ENCODE results near the gene OCA2.

The OCA2 gene

GRCh38 chr15:28104326-28104725 is 5.2 kb upstream of the OCA2 start:
- DNase-seq (ENCODE audit: low spot score): no peak

DNA sequence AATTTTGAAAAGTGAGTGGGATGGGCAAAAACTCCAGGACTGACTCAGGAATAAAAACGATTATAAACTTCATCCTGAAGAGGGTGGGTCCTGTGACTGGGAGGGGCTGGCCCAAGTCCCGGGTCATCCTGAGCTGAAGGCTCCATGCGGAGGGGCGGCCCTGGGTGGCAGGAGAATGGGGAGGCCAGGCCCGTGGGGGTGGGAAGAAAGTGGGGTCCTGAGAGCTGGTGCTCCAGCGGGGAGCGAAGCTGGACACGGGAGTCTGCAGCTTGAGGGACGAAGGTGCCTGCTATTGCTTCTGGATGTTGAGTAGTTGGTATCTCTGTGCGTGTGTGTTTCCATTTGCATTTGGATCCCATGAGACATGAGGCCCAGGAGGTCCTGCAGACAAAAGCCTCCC is 4.7 kb upstream of the OCA2 start:
- DNase-seq (ENCODE audit: low spot score): no peak

DNA sequence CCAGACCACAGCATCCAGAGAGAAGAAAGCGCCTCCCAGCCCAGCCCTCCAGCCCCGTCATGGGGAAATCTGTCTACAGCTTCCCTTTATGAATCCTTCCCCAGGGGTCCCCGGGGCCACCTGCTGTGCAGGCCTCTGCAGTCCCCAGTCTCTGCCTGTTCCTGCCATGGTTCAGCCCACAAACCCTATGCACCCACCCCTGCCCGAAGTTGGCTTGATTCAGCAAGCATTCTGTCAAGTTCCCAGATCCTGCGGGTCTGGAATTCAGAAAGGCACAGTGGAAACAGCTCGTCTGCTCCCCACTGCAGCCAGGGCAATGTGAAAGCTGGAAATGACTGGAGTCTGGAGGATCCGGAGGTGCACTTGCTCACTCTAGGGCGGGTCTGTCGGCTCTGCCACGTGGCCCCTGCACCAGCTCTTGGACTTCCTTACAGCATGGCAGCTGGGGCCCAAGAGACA is 2.9 kb upstream of the OCA2 start:
- DNase-seq (ENCODE audit: low spot score): no peak

DNA sequence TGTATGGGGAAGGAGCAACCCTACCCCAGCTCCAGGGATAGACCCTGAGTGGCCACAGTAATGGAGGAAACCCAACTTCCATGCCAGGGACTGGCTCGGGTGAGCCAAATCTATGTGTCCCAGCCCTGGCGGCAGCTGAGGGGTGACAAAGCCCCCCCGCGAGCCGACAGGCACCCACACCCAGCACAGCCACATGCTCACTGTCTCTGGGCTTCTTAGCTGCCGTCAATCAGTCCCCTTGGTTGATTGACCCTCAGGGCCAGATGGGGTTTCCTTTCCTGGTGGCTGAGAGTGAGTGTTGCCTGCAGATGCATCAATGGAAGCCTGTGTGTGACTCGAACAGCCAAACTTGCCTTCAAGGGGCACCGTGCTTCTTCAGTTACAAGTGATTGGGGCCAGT is 2.1 kb upstream of the OCA2 start:
- no peak for DNase-seq (ENCODE audit: low spot score)

- no peak for DNase-seq (ENCODE audit: low spot score)
These were observed 1.5 kb upstream of the OCA2 start for GRCh38 chr15:28100516-28101195.

GRCh38 chr15:28099555-28100140 is 533 bp upstream of the OCA2 start:
- DNase-seq (ENCODE audit: low spot score): no peak

DNA sequence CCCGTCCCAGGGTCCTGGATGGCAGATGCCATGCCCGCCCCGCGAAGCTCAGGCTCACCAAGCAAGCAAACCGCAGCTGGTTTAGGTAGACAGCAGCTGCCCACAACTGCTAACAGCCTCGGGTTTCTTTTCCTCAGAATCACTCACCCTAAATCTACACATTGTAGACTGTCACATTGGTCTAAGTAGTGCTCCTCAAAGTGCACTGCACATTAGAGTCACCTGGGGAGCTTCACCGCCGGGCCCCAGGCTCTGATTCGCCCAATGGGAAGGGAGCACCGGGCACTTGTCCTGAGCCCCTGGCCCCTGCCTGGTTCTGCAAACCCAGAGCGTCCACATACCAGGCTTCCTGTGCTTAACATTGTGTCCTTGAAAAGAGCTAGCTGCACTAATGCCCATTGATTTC is 752 bp downstream of the OCA2 start:
- no peak for DNase-seq (ENCODE audit: low spot score)

DNA sequence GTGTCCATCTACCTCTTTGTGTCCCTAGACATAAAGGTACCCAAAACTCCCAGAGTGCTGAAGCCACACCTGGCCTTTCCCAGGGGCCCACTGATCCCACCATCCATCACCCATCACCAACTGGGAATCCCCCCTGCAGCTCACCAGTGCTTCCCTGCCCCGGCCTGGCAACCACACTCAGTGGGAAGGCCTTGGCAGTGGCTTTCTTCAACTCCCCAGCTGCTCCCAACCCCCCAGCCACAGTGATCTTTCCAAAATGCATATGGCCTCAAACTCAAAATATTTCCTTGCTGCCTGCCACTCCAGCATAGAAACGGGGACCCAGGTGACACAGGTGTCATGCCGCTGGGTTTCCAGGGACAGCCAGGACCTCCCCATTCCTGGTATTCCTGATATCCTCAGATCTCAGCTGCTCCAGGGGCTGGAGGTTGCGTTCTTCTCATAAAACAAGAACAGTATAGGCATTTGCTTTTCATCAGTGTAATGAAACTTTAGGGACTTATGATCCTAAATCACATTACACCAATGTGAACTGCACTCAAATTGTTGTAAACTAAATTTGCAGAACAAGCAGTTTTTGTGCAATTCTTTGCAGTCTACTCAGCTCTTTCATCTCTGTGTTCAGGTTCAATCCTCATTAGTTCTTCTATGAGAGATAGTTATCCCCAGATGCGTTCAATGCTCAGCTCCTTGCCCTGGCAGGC is 1.3 kb downstream of the OCA2 start:
- no peak for DNase-seq (ENCODE audit: low spot score)

- no peak for DNase-seq (ENCODE audit: low spot score)
These were observed 2.3 kb downstream of the OCA2 start for GRCh38 chr15:28096670-28097431.

GRCh38 chr15:28096411-28096669 is 2.8 kb downstream of the OCA2 start:
- DNase-seq (ENCODE audit: low spot score): no peak

DNA sequence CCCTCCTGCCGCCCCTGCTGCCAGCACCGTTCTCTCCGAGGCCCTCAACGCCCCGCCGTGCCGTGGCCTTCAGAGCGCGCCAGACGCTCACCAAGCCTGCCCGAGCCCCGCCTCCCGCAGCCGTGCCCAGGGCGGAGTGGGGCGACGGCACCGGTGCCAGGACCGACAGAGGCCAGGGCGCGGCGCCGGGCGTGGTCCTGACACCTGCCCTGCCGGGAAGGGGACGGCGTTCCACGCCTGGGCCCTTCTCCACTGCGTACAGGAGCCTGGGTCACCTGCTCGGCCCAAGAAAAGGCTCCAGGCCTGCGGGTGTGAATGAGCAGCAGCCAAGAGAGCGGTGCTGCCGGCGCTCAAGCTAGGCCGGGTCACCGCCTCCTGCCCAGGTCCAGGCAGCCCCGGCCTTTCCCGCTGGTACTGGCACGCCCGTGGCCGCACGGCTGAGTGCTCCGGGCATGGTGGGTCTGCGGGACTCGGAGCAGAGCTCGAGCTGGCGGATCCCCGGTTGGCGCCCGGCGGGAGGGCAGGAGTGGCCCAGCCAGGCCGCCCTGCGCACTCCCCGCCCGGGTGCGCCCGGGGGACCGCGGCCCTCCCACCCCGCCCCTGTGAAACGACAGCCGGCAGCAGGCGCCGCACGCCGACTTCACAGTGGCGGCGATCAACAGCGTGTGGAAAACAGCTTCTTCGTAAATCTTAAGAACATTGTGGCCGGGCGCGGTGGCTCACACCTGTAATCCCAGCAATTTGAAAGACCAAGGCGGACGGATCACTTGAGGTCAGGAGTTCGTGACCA is 4.2 kb downstream of the OCA2 start:
- no peak for DNase-seq (ENCODE audit: low spot score)

DNA sequence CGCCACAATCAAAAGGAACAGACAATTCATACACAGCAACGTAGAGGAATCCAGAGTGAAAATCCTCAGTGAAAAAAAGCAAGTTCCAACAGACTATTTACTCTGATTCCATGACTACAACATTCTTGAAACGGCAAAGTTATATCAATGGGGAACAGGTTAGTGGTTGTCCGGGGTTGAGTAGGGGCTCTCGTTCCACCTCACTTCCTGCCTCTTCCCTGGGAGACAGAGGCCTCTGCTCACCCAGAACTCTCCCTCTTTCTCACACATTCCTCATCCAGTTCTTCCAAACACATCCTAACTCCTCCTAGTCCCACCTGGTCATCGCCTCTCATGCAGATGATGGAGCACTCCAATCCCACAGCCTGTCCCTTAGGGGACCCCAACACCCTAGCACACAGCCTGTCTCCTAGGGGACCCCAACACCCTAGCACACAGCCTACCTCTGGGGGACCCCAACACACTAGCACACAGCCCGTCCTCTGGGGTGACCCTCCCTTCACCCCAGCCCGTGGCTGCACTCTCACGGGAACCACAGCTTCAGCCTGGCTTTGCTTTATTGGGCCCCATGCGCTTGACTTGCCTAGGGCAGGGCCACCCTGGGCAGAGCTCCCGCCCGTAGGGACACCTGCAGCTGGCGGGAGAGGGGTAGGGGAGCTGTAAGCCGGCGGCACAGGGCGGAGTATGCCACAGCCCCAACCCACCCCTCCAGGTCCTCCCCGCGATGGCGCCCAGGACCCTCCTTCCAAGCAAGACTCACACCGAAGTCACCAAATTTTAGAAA is 5.2 kb downstream of the OCA2 start:
- no peak for DNase-seq (ENCODE audit: low spot score)

- DNase-seq (ENCODE audit: low spot score): no peak
These were observed 7.8 kb downstream of the OCA2 start for GRCh38 chr15:28091313-28091712.

- no peak for DNase-seq (ENCODE audit: low spot score)
These were observed 12.9 kb downstream of the OCA2 start for GRCh38 chr15:28086175-28086703.

GRCh38 chr15:28085489-28086174 is 13.5 kb downstream of the OCA2 start:
- DNase-seq (ENCODE audit: low spot score): no peak

- no peak for DNase-seq (ENCODE audit: low spot score)
These were observed 14.6 kb downstream of the OCA2 start for GRCh38 chr15:28084547-28084946.

- DNase-seq (ENCODE audit: low spot score): no peak
These were observed 16.0 kb downstream of the OCA2 start for GRCh38 chr15:28082891-28083684.

- no peak for DNase-seq (ENCODE audit: low spot score)
These were observed 17.5 kb downstream of the OCA2 start for GRCh38 chr15:28081594-28081993.

- DNase-seq (ENCODE audit: low spot score): no peak
These were observed 18.7 kb downstream of the OCA2 start for GRCh38 chr15:28080386-28080785.

All from globus pallidus (tissue), 1 donor.